Measurements from ENCODE around the gene ZBTB20.

Gene ZBTB20

GRCh38 chr3:114597012-114597411 lies 550.1 kb downstream of the ZBTB20 start:
- Histone ChIP-seq H3K27ac (ENCODE audit: low read length) (no peak overlapping the region), H4K20me1 (ENCODE audit: insufficient read depth, low read length) (no peaks in the 10 kb centered on the region), H3K79me2 (ENCODE audit: insufficient read depth, low read length) (no peaks in the 10 kb centered on the region), H3K4me1 (ENCODE audit: insufficient read depth, low read length) (no peaks in the 10 kb centered on the region), H3K9me3 (ENCODE audit: insufficient read depth, low read length, severe bottlenecking) (no peaks in the 10 kb centered on the region), H3K9ac (ENCODE audit: low read depth, low read length) (no peak overlapping the region), H3K27me3 (ENCODE audit: insufficient read depth, low read length, poor library complexity) (no peaks in the 10 kb centered on the region), H3K36me3 (ENCODE audit: insufficient read depth, low read length) (no peaks in the 10 kb centered on the region), H2AFZ (ENCODE audit: low read depth, low read length) (no peak overlapping the region), H3K4me2 (ENCODE audit: insufficient read depth, low read length) (no peak overlapping the region), H3K4me3 (ENCODE audit: low read depth in 1 of 2, low read length in 2 of 2) (no peak overlapping the region)
- no peak for ATAC-seq (ENCODE audit: insufficient read depth, low read depth)
- DNase-seq: no peak
- TF ChIP-seq CTCF (IDR thresholded peaks at IDR 0.05; ENCODE audit: borderline replicate concordance, extremely low read depth, low read length, poor library complexity, severe bottlenecking): no peak
- TF ChIP-seq EZH2 (IDR thresholded peaks at IDR 0.05; ENCODE audit: borderline replicate concordance, low read depth, low read length, severe bottlenecking): no peak

- DNase-seq (no peak), ATAC-seq (ENCODE audit: insufficient read depth, low read depth) (no peak)
- Histone ChIP-seq H3K4me1 (ENCODE audit: insufficient read depth, low read length) (no peaks in the 10 kb centered on the region), H2AFZ (ENCODE audit: low read depth, low read length) (no peak overlapping the region), H3K9me3 (ENCODE audit: insufficient read depth, low read length, severe bottlenecking) (no peaks in the 10 kb centered on the region), H3K9ac (ENCODE audit: low read depth, low read length) (no peak overlapping the region), H3K36me3 (ENCODE audit: insufficient read depth, low read length) (no peaks in the 10 kb centered on the region), H4K20me1 (ENCODE audit: insufficient read depth, low read length) (no peaks in the 10 kb centered on the region), H3K27ac (ENCODE audit: low read length) (no peak overlapping the region), H3K4me3 (ENCODE audit: low read depth in 1 of 2, low read length in 2 of 2) (no peak overlapping the region), H3K27me3 (ENCODE audit: insufficient read depth, low read length, poor library complexity) (no peaks in the 10 kb centered on the region), H3K79me2 (ENCODE audit: insufficient read depth, low read length) (no peaks in the 10 kb centered on the region), H3K4me2 (ENCODE audit: insufficient read depth, low read length) (no peak overlapping the region)
- TF ChIP-seq CTCF (IDR thresholded peaks at IDR 0.05; ENCODE audit: borderline replicate concordance, extremely low read depth, low read length, poor library complexity, severe bottlenecking) (no peak), EZH2 (IDR thresholded peaks at IDR 0.05; ENCODE audit: borderline replicate concordance, low read depth, low read length, severe bottlenecking) (no peak)
Measured at GRCh38 chr3:114596147-114596546, 550.9 kb downstream of the ZBTB20 start.

GRCh38 chr3:114595522-114596028 lies 551.5 kb downstream of the ZBTB20 start:
- Histone ChIP-seq H3K27ac (ENCODE audit: low read length) (no peak overlapping the region), H2AFZ (ENCODE audit: low read depth, low read length) (no peak overlapping the region), H3K4me3 (ENCODE audit: low read depth in 1 of 2, low read length in 2 of 2) (no peak overlapping the region), H3K36me3 (ENCODE audit: insufficient read depth, low read length) (no peaks in the 10 kb centered on the region), H3K9me3 (ENCODE audit: insufficient read depth, low read length, severe bottlenecking) (no peaks in the 10 kb centered on the region), H3K4me2 (ENCODE audit: insufficient read depth, low read length) (no peak overlapping the region), H3K79me2 (ENCODE audit: insufficient read depth, low read length) (no peaks in the 10 kb centered on the region), H3K9ac (ENCODE audit: low read depth, low read length) (no peak overlapping the region), H4K20me1 (ENCODE audit: insufficient read depth, low read length) (no peaks in the 10 kb centered on the region), H3K27me3 (ENCODE audit: insufficient read depth, low read length, poor library complexity) (no peaks in the 10 kb centered on the region), H3K4me1 (ENCODE audit: insufficient read depth, low read length) (no peaks in the 10 kb centered on the region)
- TF ChIP-seq CTCF (IDR thresholded peaks at IDR 0.05; ENCODE audit: borderline replicate concordance, extremely low read depth, low read length, poor library complexity, severe bottlenecking) (no peak), EZH2 (IDR thresholded peaks at IDR 0.05; ENCODE audit: borderline replicate concordance, low read depth, low read length, severe bottlenecking) (no peak)
- ATAC-seq (ENCODE audit: insufficient read depth, low read depth) (no peak), DNase-seq (no peak)

Measured in DND-41 (cell line).